HepG2 (cell line): ENCODE results near the gene SEC14L6. TPM values are rescaled to one million over a fixed set of nuclear protein-coding genes. Genes with fewer than 3 reads are reported as not detected.

Experiments
- BORCS8-MEF2B ChIP-seq: sonication (generic); formaldehyde crosslinking; IDR thresholded peaks from 2 replicates; pipeline ENCODE4 v1.8.0; 2022; ENCODE audit warnings: mild to moderate bottlenecking, missing genetic modification reagents
- KLF12 ChIP-seq: sonication (generic); formaldehyde crosslinking; IDR thresholded peaks from 2 replicates; pipeline ENCODE4 v1.4.0; 2020; ENCODE audit warnings: missing genetic modification reagents, borderline replicate concordance
- MXD4 ChIP-seq: IDR thresholded peaks from 2 replicates; pipeline ENCODE4 v1.6.1; 2016; ENCODE audit warnings: mild to moderate bottlenecking, missing biosample characterization, missing genetic modification reagents
- MYC ChIP-seq: sonication (generic); formaldehyde crosslinking; IDR thresholded peaks from 2 replicates; pipeline ENCODE4 v1.9.0; 2021; ENCODE audit warnings: missing genetic modification reagents, borderline replicate concordance
- SMAD3 ChIP-seq: sonication (generic); formaldehyde crosslinking; IDR thresholded peaks from 2 replicates; pipeline ENCODE4 v1.4.0; 2020; ENCODE audit warnings: missing genetic modification reagents
- ZBTB7B ChIP-seq: sonication (generic); formaldehyde crosslinking; IDR thresholded peaks from 2 replicates; pipeline ENCODE4 v1.4.0; 2020; ENCODE audit warnings: missing genetic modification reagents
- ZNF263 ChIP-seq: sonication (generic); formaldehyde crosslinking; IDR thresholded peaks from 2 replicates; pipeline ENCODE4 v1.4.0; 2020; ENCODE audit warnings: missing genetic modification reagents
- polyA plus RNA-seq, 8 experiments: library from polyadenylated mRNA; depleted of rRNA in 3 of 8; stranded (reverse) in 7 of 8; unstranded in 1 of 8; fragments of >200 nt; fragmentation: Illumina TruSeq in 4 of 8; extraction: Trizol in 4 of 8; gene quantifications; 2 replicates each; pipeline versions ENCODE4 v1.2.1 to v1.2.3, GENCODE V29; 2011 to 2016; ENCODE audit warnings: low read depth in 4 of 8, missing spikeins in 1 of 8, mixed read lengths in 1 of 8; ENCODE audit not compliant: insufficient read depth in 1 of 8
- total RNA-seq, 5 experiments: library from RNA; depleted of rRNA; stranded (reverse); fragments of >200 nt; fragmentation: Illumina TruSeq; extraction: Trizol; gene quantifications; 2 replicates each; pipeline ENCODE4 v1.2.3, GENCODE V29; 2016; ENCODE audit warnings: low read depth in 1 of 5
- TF ChIP-seq, protein P1 (sequence below): sonication (generic); formaldehyde crosslinking; IDR thresholded peaks from 2 replicates; pipeline ENCODE4 v1.8.1; 2023; ENCODE audit warnings: mild to moderate bottlenecking, moderate library complexity, missing genetic modification reagents
- TF ChIP-seq, protein P2 (sequence below): sonication (generic); formaldehyde crosslinking; IDR thresholded peaks from 2 replicates; pipeline ENCODE4 v1.4.0; 2020; ENCODE audit warnings: missing genetic modification reagents, borderline replicate concordance
- TF ChIP-seq, protein P3 (sequence below): sonication (generic); formaldehyde crosslinking; IDR thresholded peaks from 2 replicates; pipeline ENCODE4 v1.5.0; 2020; ENCODE audit warnings: mild to moderate bottlenecking, missing genetic modification reagents, borderline replicate concordance
- TF ChIP-seq, protein P4 (sequence below): sonication (generic); formaldehyde crosslinking; IDR thresholded peaks from 2 replicates; pipeline ENCODE4 v1.4.0; 2020; ENCODE audit warnings: missing genetic modification reagents
- TF ChIP-seq, protein P5 (sequence below): sonication (generic); formaldehyde crosslinking; IDR thresholded peaks from 2 replicates; pipeline ENCODE4 v1.5.1; 2020; ENCODE audit warnings: mild to moderate bottlenecking, moderate library complexity, missing genetic modification reagents

Gene SEC14L6
- total and polyA plus RNA-seq, 2 of the 13 experiments (the other 11 are each of a cell fraction or from before 2014, with no cell fraction given) = 0.09 to 9.3 TPM

DNA sequence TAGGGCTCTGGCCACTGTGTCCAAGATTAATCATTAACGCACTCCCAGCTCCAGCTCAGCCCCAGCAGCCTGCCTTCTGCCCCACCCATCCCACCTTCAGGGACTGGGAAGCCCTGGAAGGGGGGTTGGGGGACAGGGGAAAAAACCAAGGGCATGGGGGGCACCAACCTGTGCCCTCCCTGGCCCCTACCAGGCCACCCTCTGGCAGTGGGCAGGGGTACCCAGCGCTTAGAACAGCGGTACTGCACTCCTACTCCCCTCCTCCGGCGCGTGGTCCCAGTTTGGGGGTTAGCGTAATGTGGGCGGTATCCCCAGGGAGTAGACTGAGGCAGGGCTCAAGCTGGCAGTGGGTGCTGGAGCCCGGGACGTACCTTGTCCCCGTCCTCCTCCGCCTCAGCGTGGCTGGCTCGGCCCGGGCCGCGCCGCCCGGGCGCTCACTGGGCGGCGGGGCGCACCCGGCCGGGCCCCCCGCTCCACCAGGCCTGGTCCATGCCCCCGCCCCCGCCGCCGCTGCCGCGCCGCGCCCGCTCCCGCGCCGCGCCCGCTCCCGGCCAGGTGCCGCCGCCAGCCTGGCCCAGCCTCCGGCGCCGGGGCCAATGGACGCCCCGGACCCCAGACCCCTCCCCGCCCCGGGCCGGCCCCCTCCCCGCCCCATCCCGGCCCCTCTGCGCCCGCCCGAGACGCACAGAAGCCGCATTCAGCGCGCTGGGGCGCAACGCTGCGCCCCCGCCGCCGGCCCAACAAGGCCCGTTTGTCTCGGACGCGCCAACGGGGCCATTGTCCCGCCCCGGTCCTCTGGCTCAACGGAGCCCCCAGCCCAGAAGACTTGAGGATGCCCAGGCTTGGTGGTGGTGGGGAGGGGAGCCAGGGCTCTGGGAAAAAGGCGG is 27.8 kb upstream of the SEC14L6 start, which contains the start of gene GAL3ST1 (continued):
- TF ChIP-seq, protein P1, sequence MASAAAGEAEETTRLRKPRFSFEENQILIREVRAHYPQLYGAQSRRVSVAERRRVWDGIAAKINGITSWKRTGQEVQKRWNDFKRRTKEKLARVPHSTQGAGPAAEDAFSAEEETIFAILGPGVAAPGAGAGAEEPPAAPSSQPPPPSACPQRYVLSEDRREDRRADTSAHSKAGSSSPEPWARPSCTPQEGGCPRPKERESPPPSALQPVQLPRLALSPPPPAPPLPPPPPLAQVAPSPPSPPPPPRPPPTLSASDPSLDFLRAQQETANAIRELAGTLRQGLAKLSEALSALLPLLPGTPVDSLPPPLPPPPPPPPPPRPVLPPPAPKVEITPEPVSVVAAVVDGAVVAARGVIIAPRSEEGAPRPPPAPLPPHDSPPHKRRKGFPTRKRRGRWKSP = peak; percentile 96
- TF ChIP-seq, protein P2, sequence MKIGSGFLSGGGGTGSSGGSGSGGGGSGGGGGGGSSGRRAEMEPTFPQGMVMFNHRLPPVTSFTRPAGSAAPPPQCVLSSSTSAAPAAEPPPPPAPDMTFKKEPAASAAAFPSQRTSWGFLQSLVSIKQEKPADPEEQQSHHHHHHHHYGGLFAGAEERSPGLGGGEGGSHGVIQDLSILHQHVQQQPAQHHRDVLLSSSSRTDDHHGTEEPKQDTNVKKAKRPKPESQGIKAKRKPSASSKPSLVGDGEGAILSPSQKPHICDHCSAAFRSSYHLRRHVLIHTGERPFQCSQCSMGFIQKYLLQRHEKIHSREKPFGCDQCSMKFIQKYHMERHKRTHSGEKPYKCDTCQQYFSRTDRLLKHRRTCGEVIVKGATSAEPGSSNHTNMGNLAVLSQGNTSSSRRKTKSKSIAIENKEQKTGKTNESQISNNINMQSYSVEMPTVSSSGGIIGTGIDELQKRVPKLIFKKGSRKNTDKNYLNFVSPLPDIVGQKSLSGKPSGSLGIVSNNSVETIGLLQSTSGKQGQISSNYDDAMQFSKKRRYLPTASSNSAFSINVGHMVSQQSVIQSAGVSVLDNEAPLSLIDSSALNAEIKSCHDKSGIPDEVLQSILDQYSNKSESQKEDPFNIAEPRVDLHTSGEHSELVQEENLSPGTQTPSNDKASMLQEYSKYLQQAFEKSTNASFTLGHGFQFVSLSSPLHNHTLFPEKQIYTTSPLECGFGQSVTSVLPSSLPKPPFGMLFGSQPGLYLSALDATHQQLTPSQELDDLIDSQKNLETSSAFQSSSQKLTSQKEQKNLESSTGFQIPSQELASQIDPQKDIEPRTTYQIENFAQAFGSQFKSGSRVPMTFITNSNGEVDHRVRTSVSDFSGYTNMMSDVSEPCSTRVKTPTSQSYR (CRISPR knock-in tag) = peak; percentile 35; the same call in 1 of the 2 replicates
- TF ChIP-seq, protein P3, sequence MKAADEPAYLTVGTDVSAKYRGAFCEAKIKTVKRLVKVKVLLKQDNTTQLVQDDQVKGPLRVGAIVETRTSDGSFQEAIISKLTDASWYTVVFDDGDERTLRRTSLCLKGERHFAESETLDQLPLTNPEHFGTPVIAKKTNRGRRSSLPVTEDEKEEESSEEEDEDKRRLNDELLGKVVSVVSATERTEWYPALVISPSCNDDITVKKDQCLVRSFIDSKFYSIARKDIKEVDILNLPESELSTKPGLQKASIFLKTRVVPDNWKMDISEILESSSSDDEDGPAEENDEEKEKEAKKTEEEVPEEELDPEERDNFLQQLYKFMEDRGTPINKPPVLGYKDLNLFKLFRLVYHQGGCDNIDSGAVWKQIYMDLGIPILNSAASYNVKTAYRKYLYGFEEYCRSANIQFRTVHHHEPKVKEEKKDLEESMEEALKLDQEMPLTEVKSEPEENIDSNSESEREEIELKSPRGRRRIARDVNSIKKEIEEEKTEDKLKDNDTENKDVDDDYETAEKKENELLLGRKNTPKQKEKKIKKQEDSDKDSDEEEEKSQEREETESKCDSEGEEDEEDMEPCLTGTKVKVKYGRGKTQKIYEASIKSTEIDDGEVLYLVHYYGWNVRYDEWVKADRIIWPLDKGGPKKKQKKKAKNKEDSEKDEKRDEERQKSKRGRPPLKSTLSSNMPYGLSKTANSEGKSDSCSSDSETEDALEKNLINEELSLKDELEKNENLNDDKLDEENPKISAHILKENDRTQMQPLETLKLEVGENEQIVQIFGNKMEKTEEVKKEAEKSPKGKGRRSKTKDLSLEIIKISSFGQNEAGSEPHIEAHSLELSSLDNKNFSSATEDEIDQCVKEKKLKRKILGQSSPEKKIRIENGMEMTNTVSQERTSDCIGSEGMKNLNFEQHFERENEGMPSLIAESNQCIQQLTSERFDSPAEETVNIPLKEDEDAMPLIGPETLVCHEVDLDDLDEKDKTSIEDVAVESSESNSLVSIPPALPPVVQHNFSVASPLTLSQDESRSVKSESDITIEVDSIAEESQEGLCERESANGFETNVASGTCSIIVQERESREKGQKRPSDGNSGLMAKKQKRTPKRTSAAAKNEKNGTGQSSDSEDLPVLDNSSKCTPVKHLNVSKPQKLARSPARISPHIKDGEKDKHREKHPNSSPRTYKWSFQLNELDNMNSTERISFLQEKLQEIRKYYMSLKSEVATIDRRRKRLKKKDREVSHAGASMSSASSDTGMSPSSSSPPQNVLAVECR (CRISPR knock-in tag) = peak; percentile 17; the same call in 1 of the 2 replicates
- TF ChIP-seq KLF12 (0 out of 2 replicates have a peak, but pooled peaks have one; percentile 38), MYC (CRISPR knock-in tag) (peak; percentile 33; the same call in 1 of the 2 replicates), BORCS8-MEF2B (CRISPR knock-in tag) (peak; percentile 16; the same call in 1 of the 2 replicates), ZNF263 (CRISPR knock-in tag) (peak; percentile 0; the same call in 1 of the 2 replicates), ZBTB7B (CRISPR knock-in tag) (peak; percentile 32; the same call in 1 of the 2 replicates), MXD4 (CRISPR knock-in tag) (0 out of 2 replicates have a peak, but pooled peaks have one; percentile 22), SMAD3 (no peak)
- TF ChIP-seq, protein P4, sequence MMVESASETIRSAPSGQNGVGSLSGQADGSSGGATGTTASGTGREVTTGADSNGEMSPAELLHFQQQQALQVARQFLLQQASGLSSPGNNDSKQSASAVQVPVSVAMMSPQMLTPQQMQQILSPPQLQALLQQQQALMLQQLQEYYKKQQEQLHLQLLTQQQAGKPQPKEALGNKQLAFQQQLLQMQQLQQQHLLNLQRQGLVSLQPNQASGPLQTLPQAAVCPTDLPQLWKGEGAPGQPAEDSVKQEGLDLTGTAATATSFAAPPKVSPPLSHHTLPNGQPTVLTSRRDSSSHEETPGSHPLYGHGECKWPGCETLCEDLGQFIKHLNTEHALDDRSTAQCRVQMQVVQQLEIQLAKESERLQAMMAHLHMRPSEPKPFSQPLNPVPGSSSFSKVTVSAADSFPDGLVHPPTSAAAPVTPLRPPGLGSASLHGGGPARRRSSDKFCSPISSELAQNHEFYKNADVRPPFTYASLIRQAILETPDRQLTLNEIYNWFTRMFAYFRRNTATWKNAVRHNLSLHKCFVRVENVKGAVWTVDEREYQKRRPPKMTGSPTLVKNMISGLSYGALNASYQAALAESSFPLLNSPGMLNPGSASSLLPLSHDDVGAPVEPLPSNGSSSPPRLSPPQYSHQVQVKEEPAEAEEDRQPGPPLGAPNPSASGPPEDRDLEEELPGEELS (CRISPR knock-in tag) = peak; percentile 41; the same call in 1 of the 2 replicates
- TF ChIP-seq, protein P5, sequence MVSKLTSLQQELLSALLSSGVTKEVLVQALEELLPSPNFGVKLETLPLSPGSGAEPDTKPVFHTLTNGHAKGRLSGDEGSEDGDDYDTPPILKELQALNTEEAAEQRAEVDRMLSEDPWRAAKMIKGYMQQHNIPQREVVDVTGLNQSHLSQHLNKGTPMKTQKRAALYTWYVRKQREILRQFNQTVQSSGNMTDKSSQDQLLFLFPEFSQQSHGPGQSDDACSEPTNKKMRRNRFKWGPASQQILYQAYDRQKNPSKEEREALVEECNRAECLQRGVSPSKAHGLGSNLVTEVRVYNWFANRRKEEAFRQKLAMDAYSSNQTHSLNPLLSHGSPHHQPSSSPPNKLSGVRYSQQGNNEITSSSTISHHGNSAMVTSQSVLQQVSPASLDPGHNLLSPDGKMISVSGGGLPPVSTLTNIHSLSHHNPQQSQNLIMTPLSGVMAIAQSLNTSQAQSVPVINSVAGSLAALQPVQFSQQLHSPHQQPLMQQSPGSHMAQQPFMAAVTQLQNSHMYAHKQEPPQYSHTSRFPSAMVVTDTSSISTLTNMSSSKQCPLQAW (CRISPR knock-in tag) = peak; percentile 94
